Fibroblast of skin of left quadriceps (primary cell): ENCODE measurements around the gene CD63.

Experiments
- DNase-seq, 2 experiments: peaks; one replicate each; pipeline ENCODE4 v3.0.0-alpha.2; 2013; ENCODE audit warnings: low read depth in 2 of 2

Gene CD63

DNA sequence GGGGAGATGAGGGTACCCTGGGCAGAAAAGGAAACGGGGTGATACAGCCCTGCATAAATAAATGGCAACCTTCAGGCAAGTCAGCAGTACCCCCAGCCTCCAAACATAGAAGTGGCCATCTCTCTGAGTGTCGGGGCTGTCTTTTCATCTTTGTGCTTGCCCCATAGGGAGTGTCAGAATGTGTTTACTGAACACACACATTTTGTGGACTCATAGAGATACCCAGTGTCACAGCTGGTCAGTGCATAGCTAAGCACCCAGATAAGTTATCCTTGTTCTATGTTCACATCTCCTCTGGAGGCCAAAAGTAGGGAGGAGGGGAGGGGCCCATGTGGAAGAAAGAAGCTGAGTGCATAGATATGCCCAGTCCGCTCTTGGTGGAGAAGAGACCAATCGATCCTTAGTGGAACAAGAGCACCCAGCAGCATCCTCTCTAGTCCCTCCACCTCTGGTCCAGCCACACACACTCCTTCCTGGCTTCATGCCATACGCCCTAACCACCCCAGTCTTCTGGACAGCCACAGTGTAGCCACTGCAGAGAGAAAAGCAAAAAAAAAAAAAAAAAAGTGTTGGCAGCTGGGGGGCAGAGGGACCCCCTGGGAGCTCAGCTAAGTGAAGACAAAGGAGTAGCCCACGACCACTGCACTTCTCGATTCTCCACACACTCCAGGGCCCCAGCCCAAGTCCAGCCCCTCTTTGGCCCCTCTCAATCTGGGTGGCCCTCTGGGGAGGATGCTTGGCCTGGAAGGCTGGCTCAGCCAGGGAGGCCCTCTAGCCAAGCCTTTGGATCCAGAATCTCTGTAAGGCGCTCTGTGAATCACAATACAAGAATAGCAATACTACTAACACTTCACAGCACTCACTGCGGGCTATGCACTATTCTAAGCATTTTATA, 23.7 kb downstream of the CD63 start:
- DNase-seq = no peak

DNA sequence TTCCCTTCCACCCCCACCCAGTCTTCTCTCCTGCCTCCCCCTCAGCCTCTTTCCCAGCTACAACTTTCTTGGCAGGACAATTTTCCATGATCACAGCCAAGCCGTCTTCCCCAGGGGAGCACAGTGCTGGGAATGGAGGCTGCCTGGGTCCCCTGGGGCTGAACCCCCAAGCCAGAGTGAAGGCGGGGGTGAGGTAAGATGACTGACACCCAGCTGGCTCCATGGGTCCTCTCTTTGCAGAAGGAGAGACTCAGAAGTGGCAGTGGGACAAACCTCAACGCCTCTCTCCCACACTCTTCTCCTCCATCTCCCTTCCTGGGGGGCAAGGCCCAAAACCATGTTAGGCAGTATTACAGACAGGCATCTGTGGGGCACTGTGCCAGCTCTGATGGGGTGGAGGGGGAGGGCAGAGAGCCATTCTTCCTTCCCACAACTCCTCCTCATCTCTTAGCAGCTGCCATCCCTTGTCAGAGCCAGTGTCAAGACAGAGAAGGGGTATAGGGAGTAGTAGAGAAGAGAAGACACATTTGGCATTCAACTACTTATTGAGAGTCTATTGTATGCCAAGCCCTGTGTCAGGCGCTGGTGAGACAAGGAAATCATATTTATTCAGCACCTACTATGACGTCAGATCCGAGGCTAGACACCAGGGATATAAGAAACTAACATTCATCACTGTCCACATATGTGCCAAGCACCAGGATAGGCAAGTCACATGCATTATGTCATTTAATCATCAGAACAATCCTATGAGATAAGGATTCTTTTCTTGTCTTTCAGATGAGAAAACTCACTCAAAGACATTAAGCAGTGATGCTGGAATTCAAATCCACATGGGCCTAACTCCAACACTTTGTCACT, 24.7 kb downstream of the CD63 start:
- DNase-seq = no peak

DNA sequence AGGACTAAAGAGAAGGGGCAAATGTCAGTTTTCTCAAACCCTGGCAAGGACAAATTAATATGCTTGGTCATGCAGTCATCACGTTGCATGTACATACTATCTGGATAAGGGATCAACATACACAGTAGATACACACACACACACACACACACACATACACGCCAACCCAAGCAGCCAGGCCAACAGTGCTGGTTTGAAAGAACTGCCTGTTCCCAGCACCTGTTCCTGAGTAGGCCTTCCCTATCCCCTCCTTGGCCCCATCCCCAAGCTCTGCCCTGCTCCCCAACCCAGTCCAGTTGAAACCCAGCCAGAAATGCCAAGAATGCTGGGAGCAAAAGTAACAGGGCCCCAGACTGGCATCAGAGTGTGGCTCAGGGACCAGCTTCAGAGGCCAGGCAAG, 25.5 kb downstream of the CD63 start:
- no peak for DNase-seq

DNA sequence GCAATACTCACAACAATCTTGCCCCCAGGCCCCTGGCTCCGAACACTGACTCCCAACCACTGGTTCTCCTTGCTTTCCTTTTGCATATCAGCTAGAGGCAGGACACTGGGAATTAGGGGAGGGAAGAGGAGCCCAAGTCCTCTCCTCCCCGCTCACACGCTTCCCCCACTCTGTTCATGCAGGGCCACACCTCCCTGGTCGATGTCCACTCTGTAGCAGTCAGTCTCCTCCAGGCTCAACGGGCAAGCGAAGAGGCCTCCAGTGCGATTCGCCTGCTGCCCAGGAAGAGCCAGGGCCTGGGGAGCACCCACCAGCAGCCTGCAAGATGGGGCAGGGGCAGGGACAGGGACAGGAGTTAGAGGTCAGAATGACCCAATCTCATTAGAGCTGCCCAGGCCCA, 25.9 kb downstream of the CD63 start:
- no peak for DNase-seq

DNA sequence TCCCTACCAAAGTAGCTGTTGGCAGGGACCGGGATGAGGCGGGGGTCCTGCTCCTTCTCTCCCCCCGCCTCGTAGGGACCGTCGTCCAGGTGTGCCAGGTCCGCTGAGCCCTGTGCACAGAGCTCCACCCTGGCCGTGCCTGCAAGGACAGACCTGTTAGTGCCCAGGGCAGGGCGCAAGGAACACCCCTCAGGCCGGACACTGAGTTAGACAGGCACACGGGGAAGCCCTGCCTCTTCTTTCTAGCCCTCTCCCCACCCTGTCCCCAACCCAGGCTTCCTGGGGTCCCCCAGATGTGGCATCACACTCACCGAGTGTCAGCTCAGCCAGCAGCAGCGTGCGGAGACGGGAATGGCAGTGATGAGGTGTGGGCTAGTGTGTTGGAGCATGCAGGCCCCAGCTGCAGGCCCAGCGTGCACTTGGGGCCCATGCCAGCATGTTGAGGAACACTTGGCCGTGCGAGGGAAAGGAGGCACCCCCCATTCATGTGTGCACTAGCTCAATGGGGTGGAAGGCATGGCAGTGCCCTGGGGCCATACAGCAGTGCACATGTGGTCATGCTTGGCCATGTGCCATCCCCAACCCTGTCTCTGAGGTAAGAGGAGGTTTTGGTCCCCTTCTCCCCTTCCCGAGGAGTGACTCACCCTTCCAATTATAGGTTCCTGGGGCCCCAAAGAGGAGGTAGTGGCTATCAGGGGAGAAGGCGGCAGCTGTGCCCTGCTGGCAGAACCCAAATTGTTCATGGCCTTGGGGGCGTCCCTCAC, 28.4 kb downstream of the CD63 start:
- no peak for DNase-seq

DNA sequence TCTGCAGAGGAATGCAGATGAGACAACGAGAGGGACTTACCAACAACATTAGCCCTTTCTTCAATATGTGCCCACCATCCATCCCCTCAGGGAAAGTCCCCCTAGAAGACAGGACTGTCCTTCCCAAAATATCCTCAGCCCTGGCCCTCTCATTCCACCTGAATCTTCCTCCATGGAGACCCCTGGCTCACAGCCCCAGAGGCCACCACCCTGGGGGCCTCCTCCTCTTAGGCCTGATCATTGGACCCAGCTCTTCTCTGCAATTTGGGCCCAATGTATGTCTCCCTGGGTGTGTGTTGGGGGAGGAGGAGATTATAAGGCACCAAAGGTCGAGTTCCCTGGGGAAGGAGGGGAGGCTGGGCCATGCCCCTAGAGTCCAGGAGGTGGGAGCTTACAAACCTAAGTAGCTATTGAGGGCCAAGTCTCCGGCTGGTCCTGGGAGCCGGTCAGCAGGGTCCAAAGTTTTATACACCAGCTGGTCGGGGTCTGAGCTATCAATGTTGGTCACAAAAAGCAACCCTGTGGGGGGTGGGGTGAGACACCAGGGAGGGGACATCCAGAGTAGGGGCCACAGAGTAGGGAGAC, 29.2 kb downstream of the CD63 start:
- no peak for DNase-seq

DNA sequence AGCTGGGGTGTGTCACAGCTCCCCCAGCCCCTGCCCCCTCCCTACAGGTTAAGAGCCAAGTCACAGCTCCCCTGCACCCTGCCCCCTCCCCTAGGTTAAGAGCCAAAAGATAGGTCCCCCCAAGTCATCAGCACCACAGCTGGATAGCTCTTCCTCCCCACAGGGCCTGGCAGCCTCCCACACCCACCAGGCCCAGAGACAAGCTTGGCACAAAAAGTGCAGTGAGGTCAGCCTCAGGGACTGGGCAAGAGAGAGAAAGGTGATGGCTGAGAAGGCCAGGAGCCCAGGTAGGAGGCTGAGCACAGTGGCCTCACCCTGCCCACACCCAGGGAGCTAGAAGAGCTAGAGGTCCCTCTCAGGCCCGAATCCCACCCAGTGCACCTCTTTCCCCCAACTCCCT, 29.8 kb downstream of the CD63 start:
- DNase-seq = no peak

DNA sequence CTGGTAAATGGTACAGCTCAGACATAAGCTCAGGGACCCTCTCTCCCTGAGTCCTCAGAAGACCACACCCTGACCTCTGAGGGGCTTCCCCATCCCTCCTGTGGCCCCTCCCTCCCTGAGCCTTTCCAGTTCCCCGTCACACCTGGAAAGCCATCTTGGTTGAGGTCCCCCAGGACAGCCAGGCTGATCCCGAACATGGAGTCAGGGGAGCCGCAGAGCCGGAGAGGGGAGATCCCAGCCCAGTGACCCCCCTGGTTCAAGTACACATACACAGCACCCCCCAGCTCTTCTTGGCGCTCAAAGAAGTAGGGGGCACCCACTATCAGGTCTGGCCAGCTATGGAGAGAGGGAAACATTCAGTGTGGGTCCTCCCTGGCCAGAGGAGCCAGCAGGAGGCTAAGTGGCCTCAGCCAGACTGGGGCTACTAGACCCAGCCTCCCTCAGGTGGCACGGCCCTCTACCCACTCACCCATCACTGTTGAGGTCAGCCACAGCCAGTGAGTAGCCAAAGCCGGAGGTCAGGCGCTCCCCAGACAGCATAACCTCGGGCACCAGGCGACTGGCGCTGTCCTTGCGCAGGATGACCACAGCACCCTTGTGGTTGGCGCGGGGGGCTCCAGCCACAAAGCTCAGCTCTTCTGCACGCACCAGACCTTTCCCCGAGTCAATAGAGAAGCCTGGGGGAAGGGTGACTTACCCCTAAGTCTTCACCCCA, 30.4 kb downstream of the CD63 start:
- no peak for DNase-seq

DNA sequence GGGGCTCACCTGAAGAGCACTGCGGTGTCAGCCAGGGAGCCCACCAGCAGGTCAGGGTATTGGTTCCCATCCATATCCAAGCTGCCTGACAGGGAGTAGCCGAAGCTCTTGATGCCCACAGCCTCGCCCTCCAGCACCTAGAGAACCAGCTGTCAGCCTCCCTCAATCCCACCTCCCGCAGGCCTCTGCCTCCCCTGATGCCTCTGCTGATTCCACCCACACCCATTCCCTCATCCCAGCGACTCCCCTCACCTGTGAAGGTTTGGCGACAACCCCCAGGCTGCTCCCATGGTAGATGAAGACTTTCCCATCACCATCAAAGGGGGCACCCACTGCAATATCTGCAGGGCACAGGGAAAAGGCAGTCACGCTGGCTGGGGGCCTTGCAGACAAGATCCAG, 31.1 kb downstream of the CD63 start:
- DNase-seq = no peak

DNA sequence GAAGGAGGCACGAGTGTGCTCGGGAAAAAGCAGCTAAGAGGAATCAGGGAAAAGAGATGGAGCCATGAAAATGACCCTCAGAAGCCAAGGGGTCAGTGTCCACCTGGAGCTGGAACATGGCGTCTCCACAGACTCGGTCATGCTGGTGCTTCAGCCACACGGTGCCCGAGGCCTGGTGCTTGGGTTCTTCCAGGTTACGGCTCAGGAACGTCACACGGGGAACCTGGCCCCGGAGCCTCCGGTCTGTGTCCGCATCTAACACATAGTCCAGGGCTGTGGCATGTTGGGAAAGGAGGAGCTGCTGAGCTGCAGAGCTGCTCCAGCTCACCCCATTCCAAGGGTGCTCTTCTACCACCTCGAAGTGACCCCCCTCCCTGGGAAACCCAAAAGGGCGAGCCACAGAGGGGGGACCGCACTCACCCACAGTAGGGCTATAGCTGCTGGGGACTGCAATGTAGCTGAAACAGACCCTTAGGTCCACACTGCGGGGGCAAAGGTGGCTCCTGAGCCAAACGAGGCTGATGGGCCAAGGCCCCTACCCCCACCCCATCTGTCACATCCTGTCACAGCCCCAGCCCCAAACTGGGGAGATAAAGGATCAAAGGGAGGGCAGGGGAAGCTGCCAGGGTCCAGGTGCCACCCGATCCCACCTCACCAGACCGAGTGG, 31.9 kb downstream of the CD63 start:
- no peak for DNase-seq

DNA sequence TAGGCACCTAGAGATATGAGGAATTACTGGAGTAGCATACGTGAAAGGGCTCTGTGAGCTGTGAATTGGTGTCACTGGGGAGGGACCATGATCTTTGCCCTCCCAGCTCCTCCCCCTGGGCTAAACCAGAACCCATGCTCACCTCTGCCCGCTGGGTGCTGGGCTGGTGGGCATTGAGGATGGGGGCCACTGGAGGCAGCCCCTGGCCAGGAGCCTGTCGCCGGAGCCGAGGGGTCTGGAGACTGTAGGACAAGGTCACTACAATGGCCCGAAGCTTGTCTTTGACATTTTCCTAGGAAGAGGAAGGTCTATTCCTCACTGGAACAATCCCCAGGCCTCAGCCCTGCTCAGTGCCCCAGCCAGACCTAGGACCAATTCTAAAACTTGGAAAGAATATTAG, 32.7 kb downstream of the CD63 start:
- no peak for DNase-seq

DNA sequence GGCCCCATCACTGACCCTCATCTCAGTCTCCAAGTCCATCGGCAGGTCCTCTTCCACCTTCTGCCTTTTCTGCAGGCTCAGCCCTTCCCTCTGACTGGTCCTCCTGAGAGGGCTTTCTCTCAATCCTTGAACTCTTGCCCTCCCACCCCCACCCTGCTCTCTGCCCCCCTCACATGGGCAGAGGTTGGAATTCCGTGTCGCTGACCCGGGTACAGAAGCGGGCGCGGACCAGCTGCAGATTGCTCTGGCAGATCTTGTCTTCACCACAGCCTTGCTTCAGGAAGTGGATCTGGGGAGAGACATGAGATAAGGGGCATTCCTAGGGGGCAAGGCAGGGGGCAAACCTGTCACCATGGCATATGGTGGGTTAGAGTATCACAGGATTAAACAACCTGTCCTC, 33.5 kb downstream of the CD63 start:
- DNase-seq = no peak

DNA sequence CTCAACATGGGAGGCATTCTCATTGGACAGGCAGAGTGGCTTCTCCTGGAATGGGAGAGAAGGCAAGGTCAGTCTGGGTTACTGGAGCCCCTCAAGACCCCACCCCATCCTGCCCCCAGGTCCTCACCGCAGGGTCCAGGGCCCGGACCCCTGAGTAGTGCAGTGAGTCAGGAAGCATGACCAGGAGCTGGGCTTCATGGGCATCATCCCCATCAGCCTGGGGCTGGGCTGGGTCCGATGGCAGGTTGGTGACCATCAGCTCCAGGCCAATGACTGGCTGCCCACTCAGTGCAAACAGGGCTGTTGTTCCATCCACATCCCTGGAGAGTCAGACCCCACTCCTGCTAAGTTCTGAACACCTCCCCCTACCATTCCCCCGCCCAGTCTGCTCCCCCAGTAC, 34.2 kb downstream of the CD63 start:
- DNase-seq = no peak

DNA sequence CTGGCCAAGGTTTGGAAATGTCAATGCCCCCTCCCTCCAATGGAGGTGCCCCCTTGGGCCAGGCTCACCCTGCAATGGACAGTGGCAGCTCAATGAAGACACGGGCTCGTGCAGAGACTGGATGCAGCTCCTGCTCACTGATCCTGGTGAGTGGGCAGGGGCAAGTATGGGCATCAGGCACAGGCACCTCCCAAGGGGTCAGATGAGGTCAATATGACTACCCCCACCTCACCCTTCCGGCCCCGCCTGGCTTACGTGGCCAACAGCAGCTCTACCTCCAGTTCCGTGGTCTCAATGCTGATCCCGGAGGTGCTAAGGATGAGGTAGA, 34.7 kb downstream of the CD63 start:
- DNase-seq = no peak

DNA sequence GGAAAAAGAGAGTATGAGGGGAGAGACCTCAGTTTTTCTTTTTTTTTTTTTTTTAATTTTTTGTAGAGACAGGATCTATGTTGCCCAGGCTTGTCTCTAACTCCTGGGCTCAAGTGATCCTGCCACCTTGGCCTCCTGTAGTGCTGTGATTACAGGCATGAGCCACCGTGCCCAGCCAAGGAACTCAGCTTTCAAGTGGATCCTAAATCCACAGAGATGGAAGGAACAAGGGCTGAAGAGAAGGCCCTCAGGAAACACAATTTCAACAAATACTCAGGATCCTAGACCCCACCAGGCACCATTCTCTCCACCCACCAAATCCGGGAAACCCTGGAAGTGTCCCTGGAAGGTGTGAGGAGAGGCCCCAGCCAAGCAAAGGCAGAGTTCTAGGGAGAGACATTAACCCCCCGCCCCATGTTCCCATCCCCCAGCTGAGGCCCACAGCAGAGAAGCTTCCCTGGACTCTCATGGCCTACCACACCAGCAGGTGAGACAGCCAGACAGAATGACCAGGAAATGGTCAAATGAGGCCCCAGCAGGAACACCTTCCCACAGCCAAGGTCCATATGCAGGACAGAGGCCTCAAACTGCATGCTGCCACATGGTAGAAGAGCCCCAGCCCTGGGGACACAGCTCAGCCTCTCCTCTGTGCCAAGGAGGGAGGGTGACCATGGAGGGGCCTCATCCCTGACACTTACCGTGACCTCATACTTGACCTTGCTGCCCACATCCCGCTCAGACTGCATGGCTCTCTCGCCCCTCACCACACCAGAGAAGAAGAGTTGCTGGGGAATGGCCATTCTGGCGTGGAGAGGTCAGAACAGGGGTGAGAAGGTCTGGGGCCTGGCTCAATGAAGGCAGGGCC, 35.3 kb downstream of the CD63 start:
- DNase-seq = no peak

DNA sequence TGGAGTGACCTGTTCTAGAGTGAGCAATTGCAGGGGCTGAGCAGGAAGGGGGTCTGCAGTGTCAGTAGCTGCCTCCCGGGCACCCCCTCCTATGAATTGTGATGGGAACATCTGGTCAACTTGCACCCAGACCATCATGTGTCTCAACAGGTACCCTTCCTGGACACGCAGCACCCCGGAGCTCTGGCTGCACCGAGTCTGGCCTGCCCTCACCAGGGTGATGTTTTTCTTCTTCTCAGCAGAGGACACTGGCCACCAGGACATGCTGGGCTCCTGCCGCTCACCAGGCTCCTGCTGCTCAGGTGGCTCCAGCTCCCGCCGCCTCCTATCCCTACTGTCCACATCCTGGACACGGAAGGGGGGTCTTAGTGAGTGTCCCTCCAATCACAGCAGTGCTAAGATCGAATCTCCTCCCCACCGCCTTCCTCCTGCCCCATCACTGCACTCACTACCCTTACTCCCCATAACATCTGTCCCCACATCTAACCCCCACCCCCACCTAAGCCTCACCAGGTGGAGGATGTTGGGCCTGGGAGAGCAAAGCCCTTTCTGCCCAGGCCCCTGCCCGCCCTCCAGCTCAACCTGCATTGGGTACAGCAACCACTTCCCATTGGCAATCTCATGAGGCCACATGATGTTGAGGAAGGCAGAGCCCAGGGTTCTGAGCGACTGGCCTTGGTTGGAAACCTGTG, 36.0 kb downstream of the CD63 start:
- DNase-seq = no peak

DNA sequence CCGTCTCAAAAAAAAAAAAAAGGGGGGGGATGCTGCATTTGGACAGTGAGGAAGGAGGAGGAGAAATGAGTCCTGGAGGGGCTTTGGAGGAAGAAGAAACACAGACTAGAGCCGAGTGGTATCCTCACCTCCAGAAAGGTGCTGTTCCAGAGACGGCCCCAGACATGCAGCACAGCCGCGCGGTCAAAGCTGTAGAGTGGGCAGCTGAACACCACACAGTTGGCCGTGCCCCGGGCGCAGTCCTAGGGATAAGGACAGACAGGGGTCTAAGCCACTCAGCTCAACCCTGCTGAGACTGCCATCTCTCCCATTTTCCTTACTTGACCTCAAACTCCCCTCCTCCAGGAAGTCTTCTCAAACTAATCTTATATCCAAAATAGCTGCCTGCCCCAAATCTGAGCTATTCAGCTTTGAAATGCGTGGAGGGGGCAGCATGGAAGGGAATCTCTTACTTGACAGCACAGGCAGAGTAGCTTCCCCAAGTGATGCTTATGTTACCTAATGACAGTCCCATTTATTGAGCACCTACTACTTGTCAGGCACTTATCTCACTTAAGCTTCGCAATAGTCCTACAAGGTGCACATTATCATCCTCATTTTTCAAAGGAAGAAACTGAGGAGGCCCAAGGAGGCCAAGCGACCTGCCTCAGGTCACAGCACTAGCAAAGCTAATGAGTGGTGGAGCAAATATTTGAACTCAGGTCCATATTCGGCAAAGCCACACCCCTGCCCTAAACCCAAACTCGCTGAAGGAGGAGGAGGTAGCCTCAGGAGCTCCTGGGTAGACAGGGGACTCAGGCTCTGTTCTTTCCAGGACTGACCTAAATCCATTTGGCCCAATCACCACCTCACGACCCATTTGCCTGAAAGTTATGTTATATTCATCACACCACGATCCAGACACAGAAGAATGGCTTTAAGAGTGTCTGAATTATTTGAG, 39.8 kb downstream of the CD63 start:
- DNase-seq = no peak

DNA sequence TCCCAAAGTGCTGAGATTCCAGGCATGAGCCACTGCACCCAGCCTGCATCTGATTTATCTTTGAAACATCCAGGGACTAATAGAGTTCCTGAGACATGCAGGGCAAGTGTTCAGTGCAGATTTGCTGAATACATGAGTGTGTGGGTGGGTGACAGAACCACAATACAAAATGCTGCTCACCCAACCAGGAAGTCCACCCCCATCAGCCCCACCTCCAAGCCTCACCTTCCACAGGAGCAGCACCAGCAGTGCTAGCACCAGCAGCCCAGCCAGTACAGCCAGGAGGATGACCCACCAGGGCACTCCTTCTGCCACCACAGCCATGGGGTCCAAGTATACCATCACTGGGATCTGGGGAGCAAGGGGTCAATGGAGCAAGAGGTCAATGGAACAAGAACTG, 41.1 kb downstream of the CD63 start:
- no peak for DNase-seq
